GM12874 (cell line): ENCODE results near the gene ST6GALNAC4.

Source experiments
- TF ChIP-seq, protein P1 (sequence below): IDR thresholded peaks from 2 replicates; pipeline ENCODE4 v1.5.1; 2011; ENCODE audit warnings: low read depth, mild to moderate bottlenecking, control low read depth, low read length, moderate library complexity; ENCODE audit not compliant: insufficient read depth

The ST6GALNAC4 gene

DNA sequence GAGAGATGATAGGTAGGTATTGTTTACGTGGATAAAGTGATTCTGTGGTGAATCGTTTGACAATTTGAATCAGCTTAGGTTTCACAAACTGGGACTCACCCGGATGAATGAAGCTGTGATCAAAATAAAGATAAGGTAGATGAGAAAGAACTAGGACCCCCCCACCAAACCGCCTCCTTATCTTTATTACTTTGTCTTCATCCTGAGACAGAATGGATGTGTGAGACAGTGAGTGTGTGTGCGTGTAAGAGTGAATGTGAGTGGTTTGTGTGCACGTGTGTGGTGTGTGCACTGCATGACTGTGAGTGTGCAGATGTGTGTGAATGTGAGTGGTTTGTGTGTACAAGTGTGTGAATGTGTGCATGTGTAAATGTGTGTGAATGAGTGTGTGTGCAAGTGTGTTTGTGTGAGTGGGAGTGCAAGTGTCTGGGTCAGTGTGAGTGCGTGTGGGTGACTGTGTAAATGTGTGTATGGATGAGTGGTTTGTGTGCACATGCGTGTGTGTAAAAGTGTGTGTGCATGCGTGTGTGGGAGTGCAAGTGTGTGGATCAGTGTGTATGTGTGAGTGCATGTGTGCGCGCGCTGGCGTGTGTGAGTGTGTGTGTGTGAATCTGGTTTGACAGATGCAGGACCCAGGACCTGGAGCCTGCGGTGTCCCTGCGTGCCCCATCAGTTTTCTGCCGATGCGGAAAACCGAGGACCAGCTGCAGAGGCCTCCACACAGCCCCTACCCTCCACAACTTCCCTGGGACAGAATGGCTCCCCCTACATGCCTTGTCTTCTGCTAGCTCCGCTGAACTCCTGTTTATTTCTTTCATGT is 51.0 kb downstream of the ST6GALNAC4 start:
- TF ChIP-seq, protein P1, sequence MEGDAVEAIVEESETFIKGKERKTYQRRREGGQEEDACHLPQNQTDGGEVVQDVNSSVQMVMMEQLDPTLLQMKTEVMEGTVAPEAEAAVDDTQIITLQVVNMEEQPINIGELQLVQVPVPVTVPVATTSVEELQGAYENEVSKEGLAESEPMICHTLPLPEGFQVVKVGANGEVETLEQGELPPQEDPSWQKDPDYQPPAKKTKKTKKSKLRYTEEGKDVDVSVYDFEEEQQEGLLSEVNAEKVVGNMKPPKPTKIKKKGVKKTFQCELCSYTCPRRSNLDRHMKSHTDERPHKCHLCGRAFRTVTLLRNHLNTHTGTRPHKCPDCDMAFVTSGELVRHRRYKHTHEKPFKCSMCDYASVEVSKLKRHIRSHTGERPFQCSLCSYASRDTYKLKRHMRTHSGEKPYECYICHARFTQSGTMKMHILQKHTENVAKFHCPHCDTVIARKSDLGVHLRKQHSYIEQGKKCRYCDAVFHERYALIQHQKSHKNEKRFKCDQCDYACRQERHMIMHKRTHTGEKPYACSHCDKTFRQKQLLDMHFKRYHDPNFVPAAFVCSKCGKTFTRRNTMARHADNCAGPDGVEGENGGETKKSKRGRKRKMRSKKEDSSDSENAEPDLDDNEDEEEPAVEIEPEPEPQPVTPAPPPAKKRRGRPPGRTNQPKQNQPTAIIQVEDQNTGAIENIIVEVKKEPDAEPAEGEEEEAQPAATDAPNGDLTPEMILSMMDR: no peak

DNA sequence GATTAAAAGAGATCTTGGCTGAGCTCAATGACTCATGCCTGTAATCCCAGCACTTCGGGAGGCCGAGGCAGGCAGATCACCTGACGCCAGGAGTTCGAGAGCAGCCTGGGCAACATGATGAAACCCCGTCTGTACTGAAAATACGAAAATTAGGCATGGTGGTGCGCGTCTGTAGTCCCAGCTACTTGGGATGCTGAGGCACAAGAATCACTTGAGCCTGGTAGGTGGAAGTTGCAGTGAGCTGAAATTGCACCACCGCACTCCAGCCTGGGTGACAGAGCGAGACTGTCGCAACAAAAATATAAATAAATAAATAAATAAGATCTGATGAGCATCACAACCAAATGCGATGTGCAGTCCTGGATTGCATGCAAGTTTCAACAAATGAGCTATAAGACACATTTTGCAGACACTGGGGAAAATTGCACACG is 53.6 kb downstream of the ST6GALNAC4 start:
- TF ChIP-seq, protein P1: no peak

DNA sequence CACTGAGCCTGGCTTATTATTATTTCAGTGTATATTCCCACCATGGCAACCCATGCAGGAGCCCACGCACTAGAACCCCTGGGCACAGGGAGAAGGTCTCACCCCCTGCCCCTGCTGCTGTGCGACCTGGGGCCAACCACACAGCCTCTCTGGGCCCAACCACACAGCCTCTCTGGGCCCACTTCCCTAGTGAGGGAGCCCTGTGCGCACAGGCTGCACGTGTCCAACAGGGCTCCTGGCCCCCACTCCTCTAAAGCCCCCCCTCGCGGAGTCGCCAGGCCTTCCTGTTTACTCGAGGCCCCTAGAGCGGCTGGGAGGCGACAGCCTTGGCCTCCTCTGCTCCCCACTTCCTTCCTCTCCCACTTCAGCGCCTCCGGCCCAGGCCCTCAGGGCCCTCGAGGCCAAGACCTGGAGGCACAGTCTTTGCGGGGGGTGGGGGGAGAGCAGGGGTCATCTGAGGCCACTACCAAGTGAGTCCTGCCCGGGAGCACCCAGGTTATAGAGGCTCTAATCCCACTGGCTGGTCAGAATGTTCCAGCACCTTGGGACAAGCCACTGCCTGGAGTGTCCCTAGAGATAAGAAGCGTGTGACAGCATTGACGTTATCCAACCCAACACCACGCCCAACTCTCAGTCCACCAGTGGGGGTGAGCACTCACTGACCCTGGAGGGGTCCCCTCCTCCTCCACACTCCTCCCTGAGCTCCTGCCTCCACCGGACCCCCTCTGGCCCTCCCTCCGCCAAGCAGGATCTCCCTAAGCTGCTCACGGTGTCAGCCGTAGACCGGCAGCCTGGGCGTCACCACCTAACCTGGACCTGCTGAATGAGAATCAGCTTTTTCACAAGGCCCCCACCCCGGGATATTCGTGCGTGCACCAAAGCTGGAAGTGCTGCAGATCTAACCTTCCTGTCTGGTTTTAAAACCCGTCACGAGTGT is 54.5 kb downstream of the ST6GALNAC4 start:
- TF ChIP-seq, protein P1: no peak

DNA sequence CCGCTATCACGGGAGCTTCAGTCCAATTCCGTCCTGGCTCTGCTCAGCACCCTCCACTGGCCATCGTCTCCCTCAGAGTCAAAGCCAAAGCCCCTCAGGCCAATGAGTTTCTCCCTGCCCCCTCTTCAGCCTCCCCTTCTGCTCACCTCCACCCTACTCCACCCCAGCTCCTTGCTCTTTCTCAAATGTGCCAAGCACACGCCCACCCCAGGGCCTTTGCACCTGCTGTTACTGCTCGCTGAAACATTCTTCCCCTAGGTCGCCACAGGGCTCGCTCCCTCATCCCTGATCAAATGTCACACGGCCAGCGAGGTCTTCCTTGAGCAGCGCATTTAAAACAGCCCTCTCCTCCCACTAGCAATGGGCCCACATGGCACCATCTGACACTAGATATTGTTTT is 56.1 kb downstream of the ST6GALNAC4 start:
- TF ChIP-seq, protein P1: no peak

DNA sequence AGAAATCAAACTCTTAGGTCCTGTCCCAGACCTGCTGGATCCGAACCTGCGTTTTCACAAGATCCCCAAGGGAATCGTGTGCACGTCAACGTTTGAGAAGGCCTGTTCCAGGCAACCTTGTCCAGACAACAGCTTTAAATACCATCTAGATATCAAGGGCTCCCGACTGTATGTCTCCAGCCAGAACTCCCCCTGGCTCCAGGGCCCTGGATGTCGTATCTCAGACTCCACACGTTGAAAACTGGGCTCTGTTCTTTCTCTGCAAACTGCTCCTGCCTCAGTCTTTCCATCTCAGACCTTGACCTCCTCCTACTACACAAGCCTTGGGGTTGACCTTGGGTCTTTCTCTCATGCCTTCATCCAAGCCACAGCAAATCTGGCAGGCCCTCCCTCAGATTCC is 56.6 kb downstream of the ST6GALNAC4 start:
- TF ChIP-seq, protein P1: no peak

DNA sequence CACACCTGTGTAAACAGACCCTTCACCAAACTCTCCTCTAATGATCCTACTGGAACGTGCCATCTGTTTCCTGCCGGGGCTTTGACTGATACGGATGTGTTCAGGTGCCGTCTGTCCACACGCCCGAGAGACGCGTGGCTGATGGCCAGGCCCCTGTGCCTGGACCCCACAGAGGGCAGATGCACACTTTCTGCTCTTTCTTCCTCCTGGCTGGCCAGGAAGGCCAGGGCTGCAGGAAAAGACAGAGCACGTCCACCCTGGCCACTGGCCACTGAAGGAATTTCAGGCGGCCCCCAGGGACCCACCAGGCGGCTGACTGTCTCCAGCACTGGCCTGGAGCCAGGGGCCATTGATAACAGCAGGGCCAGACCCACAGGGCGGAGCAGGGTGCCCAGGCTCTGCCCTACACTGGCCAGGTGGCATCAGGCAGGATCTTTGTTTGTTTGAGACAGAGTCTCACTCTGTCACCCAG is 58.8 kb downstream of the ST6GALNAC4 start:
- TF ChIP-seq, protein P1: no peak
